Neural progenitor cell (in vitro differentiated cells): ENCODE measurements around the gene RANBP1.

Experiments
- EZH2 ChIP-seq: fragments of 200-600 bp; sonication (generic); IDR thresholded peaks from 2 replicates; pipeline ENCODE4 v1.6.1; 2017; ENCODE audit warnings: antibody characterized with exemption, mild to moderate bottlenecking, moderate library complexity
- TF ChIP-seq, protein P1 (sequence below): fragments of 200-600 bp; sonication (generic); IDR thresholded peaks from 2 replicates; pipeline ENCODE4 v1.5.1; 2017; ENCODE audit warnings: antibody characterized with exemption, mild to moderate bottlenecking

DNA sequence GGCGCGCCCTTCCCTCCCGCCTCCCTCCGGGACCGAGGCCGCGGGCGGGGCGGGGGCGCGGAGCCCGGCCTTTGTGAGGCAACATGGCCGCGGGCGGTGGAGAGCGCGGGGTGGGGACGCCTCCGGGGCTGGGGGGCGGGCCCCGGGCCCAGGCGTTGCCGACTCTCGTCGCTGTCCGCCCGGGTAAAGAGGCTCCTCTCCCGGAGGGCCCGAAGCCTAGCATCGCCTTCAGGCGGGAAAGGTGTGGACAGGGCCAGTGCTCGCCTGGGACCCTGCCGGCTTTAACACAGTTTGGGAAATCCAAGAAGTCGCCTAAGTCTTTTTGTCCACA lies 35.5 kb upstream of the RANBP1 start:
- TF ChIP-seq, protein P1, sequence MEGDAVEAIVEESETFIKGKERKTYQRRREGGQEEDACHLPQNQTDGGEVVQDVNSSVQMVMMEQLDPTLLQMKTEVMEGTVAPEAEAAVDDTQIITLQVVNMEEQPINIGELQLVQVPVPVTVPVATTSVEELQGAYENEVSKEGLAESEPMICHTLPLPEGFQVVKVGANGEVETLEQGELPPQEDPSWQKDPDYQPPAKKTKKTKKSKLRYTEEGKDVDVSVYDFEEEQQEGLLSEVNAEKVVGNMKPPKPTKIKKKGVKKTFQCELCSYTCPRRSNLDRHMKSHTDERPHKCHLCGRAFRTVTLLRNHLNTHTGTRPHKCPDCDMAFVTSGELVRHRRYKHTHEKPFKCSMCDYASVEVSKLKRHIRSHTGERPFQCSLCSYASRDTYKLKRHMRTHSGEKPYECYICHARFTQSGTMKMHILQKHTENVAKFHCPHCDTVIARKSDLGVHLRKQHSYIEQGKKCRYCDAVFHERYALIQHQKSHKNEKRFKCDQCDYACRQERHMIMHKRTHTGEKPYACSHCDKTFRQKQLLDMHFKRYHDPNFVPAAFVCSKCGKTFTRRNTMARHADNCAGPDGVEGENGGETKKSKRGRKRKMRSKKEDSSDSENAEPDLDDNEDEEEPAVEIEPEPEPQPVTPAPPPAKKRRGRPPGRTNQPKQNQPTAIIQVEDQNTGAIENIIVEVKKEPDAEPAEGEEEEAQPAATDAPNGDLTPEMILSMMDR: no peak
- no peak for TF ChIP-seq EZH2
